ENCODE data around the gene KRTAP5-8. TPM values are rescaled to one million over a fixed set of nuclear protein-coding genes. Genes with fewer than 3 reads are reported as not detected.
"Not testable (repeated sequence)": the region's sequence is repeated elsewhere in the genome, so short reads cannot be mapped to it uniquely, and the experiment has no call there.

Gene KRTAP5-8
- polyA plus RNA-seq, 3 donors, result 0.23 to 1.1 (median 0.23) TPM

DNA sequence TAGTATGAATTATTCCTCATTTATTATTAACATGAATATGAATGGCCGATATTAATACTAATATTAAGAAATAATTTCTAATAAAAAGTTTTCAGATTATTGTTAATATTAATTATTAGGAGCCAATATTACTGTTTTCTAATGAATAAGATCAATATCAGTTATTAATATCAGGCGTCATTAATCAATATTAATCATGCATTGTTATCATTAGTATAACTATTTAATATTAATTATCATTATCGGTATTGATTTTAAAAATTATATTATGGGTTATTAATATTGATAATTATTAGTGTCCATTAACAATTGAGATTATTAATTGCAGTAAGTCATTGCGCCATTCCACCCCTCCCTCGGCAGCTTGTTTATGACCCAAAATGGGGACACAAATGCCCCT is 47.8 kb downstream of the KRTAP5-8 start:
- DNase-seq (ENCODE audit: extremely low read depth in 1 of 11, low read depth in 9 of 11, low spot score in 4 of 11), result not testable (repeated sequence)

DNA sequence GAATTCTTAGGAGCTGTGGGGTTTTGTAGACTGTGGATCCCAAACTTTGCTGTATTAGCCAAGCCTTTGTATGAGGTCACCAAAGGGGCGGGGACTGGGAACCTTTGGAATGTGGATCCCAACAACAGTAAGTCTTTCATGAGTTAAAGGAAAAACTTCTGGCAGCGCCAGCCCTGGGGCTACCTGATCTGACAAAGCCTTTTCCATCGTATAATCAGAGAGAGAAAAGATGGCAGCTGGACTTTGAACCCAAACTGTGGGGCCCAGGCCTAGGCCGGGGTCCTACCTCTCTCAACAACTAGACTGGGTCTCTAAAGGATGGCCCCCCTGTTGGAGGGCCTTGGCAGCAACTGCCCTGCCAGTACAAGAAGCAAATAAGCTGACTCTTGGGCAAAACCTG is 50.5 kb downstream of the KRTAP5-8 start:
- not testable (repeated sequence) for DNase-seq (ENCODE audit: extremely low read depth in 1 of 11, low read depth in 9 of 11, low spot score in 4 of 11)

Other genes with a start within 250 kb of the KRTAP5-8 start
- 10 to 100 TPM; 37.7 to 47.8 (median 39.3) TPM for gene DHCR7, start 89.6 kb upstream of the KRTAP5-8 start, polyA plus RNA-seq (ENCODE audit: insufficient read length in 3 of 3)
- 10 to 100 TPM; 38.3 to 66.0 (median 41.4) TPM for gene NADSYN1, start 84.8 kb upstream of the KRTAP5-8 start, polyA plus RNA-seq (ENCODE audit: insufficient read length in 3 of 3)
- under 1 TPM in 2 of 3 donors, not detected in 1; 0.07 to 0.32 TPM for gene KRTAP5-7, start 10.8 kb upstream of the KRTAP5-8 start, polyA plus RNA-seq (ENCODE audit: insufficient read length in 3 of 3)
- gene KRTAP5-9, start 10.4 kb downstream of the KRTAP5-8 start, polyA plus RNA-seq (ENCODE audit: insufficient read length in 3 of 3), result under 1 TPM; 0.30 to 0.59 (median 0.31) TPM
- under 1 TPM in 1 of 3 donors, not detected in 2; 0.44 TPM for gene KRTAP5-10, start 27.5 kb downstream of the KRTAP5-8 start, polyA plus RNA-seq (ENCODE audit: insufficient read length in 3 of 3)
- gene KRTAP5-11, start 44.9 kb downstream of the KRTAP5-8 start, polyA plus RNA-seq (ENCODE audit: insufficient read length in 3 of 3), result under 1 TPM in 1 of 3 donors, not detected in 2; 0.27 TPM